KBM-7 (cell line): ENCODE results near the gene PDLIM7.
"Not testable (repeated sequence)": the region's sequence is repeated elsewhere in the genome, so short reads cannot be mapped to it uniquely, and the experiment has no call there.

Experiments
- DNase-seq: peaks from one replicate; pipeline ENCODE4 v3.0.0-alpha.2; 2015
- in situ Hi-C: fragments of 300-500 bp; cut with MboI; formaldehyde crosslinking; loops from 2 replicates; pipeline ENCODE4 v1.14.3; 2020; ENCODE audit warnings: low sequenced_read_pairs, low pct_unique_long_range_greater_than_20kb, mixed read lengths

The PDLIM7 gene, protein sequence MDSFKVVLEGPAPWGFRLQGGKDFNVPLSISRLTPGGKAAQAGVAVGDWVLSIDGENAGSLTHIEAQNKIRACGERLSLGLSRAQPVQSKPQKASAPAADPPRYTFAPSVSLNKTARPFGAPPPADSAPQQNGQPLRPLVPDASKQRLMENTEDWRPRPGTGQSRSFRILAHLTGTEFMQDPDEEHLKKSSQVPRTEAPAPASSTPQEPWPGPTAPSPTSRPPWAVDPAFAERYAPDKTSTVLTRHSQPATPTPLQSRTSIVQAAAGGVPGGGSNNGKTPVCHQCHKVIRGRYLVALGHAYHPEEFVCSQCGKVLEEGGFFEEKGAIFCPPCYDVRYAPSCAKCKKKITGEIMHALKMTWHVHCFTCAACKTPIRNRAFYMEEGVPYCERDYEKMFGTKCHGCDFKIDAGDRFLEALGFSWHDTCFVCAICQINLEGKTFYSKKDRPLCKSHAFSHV

DNA sequence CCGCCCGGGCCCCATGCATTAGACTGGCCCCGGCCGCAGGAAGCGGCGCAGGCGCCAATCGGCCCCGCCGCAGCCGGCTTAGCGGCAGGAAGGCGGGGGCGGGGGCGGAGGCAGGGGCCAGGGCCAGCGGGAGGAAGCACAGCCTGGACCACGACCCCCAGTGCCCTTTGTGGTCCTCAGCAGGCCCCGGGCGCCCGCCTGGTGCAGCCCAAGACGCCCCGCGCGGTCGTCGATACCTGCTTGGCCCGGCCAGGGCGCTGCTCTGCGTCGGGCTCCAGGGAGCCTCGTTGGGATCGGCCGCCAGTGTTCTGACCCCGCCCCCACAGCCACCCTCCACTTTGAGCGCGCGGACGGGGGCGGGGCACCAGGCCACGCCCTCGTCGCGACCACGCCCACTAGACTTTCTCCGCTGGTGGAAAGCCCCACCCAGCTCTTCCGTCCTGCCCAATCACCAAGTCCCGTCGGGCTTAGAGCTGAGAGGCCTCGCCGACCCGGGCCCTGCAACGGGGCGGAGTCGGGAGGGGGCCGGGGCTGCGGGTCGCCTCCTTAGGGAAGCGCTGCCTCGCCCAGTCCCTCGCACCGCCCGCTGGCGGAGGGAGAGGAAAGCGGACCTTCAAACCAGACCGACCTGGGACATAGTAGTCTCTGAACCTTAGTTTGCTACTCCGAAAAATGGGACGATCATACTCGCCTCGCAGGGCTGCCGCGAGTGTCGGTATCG is at the start of gene PDLIM7:
Gene PDLIM7, minus strand, starts transcription at position 313 of the 721 bp plus-strand sequence. CDS start 1,092 bp downstream, outside the sequence.
- DNase-seq, result peak; percentile 100
- in situ Hi-C loops, result no loop called here

DNA sequence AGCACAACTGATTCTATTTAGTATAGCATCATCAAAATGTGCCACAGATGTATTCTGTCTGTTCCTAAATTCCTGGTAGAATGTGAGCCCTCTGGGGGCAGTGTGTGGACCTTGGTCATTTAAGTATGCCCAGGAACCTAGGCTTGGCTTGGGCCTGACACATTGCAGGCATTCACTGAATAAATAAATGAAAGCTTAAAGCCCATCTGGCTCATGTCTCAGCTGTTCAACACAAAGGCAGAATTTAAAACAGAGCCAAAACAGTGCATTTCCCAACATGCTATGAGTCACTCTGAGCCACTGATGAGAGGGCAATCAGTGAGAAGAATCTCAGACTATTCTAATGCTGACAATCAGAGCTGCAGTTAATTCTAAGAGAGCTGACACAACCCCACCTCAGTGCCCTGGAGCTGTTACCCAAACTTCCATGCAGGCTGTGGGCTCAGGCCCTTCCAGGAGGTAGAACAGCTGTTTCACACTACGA is 48.9 kb upstream of the PDLIM7 start:
- DNase-seq, result no peak
- in situ Hi-C loops, result no loop called here

DNA sequence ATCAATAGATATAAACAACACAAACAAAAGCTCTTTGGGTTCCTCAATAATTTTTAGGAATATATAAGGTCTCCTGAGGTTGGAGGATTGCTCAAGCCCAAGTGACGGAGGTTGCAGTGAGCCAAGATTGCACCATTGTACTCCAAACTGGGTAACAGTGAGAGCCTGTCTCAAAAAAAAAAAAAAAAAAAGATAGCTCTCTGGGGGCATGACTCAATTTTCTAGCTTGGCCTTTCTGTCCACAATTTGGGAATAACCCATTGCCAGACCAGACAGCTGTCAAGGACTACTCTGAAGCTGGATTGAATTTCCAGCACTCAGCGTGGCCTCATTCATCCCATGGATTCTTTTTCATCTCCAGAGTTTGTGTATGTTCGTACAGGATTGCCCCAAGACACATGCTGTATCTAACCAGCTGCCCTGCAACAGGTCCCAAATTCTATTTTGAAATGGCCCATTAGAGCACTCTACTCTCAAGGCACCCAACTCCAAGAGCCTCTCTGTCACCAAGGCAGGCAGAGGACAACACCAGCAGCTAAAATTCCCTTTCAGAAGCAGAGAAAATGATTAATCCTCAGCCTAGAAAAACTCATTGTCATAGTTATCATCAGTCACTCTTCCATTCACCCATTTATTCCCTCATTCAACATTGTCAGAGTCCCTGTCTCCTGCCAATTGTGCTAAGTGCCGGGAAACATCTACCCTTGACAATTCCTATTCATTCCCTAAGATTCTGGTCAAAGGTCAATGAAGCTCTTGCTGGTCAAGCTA is 48.3 kb upstream of the PDLIM7 start:
- DNase-seq, result peak; percentile 19
- in situ Hi-C loops, result no loop called here

DNA sequence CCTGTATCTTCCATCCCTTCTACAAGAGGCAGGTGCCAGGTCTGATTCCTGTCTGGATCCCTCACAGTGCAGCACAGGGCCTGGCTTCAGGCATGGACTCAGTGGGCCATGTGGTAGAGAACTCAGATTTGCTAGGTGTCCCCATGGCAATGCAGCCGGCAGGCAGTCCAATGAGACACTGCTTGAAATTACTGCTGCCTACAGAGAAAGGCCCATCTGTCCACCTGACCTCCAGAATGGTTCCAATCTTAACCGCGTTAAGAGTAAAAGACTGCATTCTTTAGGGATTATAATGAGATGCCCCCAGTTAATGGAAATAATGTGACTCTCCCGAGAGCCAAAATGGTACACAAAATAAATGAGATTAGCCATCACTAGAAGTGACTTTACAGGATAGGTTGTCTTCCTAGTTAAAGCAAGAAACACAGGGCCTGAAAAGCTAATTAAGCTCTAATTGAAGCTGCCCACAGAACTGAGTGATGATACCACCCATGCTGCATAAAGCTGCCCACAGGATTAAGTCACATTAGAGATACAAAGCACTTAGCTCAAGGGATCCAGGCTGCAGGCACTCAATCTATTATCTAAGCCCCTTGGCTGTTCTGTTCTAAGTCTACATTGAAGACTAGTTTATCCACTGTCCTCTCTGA is 45.5 kb upstream of the PDLIM7 start:
- no peak for DNase-seq

DNA sequence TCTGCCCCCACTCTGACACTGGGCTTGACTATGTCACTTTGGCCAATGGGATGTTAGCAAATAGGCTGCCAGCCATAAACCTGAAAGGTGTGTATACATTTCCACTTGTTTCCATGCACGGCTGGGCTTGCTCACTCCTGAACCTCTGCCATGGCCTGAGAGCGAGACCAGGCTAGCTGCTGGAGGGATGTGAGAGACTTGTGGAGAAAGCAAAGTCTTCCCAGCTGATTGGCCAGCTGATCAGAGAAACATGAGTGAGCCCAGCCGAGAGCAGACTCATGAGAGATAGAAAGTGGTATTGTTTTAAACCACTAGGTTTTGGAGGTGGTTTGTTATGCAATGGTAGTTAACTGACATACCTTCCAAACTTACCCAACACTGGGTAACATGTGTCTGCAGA is 43.0 kb upstream of the PDLIM7 start:
- DNase-seq, result no peak
- in situ Hi-C loops, result no loop called here

More for the DNA sequence above, 45.5 kb upstream of the PDLIM7 start:
- in situ Hi-C loops, result no loop called here

DNA sequence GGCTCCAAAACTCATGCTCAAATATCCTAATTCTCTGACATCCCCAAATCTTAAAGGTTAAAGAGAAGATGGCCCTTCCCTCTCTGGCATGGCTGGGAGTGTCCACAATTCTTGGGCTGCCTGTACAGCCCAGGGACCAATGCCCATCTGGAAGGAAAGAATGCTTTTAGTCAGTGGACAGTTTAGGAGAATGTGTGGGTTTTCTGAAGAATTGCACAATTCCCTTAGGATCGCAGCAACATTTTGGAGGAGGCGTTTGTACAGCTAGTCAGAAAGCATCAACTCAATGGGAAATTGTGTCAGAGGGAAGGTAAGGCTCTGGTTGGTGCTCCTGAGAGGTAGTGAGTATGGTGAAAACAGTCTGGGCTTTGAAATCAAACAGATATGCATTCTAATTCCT is 42.0 kb upstream of the PDLIM7 start:
- in situ Hi-C loops, result no loop called here
- no peak for DNase-seq

DNA sequence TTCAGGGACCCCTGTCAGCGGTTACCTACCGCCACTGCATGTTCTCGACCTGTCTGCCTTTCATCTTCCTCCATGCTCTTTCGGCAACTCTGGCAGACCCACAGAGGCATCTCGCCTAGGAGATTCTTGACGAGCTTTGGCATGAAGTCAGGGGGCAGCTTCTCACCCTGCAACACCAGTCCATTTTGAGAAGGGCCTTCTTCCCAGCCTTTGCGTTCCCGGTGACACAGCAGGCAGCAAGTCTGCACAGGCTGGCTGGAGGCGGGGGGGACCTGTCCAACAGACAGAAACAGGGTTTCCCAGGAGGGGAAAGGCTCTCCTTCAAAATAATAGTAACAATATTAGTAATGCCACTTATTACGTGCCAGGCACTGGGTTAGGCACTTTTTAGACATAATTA is 41.5 kb upstream of the PDLIM7 start:
- no peak for DNase-seq
- in situ Hi-C loops, result no loop called here

DNA sequence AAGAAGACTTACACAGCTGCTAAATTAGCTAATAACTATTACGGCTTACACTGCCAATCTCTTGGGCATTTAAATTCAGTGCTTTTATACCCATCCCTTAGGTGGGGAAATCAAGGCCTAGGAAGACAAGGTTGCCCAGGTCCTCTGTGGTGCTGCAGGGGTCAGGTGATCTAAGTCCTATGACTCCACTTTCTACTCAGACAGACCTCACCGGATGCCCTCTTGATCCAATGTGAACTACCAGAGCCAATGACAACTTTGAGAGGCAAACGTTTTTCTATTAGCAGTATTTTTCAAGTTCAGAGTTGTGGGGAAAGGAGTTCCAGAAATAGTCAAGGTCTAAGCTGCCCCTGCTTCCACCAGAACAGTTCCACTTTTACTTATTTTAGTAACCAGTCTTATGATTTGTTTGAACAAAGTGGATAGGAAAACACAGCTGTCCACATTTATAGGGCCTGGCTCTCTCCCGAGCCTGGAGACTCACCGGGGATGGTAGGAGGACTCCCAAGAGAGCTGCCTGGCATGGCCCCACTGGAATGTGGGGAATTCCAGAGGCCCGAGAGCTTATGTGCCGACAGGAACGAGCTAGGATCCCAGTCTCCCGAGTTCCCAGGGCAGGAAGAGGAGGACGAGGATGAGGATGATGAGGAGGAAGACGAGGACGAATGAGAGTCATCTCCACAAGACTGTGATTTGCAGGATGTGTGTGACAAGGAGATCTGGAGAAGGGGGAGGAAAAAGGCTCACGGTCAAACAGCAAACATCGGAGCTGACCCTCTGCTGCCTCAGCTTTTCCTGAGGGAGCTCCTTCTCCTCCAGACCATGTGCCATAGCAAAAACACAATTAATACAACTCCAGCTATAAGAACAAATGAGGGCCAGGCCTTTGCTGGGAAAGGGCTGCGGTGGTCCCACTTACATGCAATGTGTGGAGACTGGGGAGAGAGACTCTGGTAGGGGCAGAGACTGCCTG is 40.3 kb upstream of the PDLIM7 start:
- no peak for DNase-seq
- in situ Hi-C loops, result no loop called here

DNA sequence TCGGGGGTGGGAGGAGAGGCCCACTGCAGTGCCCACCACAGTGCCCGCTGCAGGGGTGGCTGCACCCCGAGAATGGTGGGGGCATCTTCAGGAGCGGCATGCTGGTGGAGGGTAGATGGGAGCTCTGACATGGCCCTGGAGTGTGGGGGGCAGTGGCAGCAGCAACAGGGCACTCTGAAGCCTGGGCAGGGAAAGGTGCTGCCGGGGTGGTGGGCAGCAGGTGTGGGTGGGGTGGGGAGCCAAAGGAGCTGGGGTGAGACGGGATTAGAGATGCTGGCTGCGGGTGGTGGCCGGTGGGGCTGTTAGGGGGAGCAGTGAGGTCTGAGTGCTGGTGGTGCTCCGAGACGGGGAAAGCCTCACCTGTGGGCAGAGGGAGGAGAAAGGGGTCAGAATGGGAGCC is 39.0 kb upstream of the PDLIM7 start:
- no peak for DNase-seq
- in situ Hi-C loops, result no loop called here

DNA sequence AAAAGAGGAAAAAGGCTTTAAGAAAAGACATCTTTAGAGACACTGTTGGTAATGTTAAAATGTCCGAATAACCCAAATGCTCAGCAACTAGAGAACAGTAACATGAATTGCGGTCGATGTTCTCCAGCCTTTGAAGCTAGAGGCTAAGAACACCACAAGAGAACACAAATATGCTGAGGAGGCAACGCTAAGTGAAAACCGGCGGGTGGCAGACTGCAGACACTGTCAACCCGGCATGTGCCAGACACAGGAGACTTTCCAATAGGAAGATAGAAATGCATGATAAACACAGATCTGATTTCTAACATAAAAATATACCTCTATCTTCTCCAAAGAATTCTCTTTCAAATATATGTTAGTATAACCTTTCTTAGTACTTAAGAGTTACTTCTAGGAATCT is 37.7 kb upstream of the PDLIM7 start:
- in situ Hi-C loops, result no loop called here
- no peak for DNase-seq

DNA sequence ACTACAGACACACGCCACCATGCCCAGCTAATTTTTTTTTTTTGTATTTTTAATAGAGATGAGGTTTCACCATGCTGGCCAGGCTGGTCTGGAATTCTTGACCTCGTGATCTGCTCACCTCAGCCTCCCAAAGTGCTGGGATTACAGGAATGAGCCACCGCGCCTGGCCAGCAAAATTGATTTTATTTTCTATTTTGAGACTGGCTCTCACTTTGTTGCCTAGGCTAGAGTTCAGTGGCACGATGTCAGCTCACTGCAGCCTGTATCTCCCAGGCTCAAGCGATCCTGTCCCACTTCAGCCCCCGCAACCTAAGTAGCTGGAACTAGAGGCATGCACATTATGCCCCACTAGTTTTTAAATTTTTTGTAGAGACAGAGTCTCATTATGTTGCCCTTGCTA is 37.0 kb upstream of the PDLIM7 start:
- in situ Hi-C loops, DNase-seq: not testable (repeated sequence)

DNA sequence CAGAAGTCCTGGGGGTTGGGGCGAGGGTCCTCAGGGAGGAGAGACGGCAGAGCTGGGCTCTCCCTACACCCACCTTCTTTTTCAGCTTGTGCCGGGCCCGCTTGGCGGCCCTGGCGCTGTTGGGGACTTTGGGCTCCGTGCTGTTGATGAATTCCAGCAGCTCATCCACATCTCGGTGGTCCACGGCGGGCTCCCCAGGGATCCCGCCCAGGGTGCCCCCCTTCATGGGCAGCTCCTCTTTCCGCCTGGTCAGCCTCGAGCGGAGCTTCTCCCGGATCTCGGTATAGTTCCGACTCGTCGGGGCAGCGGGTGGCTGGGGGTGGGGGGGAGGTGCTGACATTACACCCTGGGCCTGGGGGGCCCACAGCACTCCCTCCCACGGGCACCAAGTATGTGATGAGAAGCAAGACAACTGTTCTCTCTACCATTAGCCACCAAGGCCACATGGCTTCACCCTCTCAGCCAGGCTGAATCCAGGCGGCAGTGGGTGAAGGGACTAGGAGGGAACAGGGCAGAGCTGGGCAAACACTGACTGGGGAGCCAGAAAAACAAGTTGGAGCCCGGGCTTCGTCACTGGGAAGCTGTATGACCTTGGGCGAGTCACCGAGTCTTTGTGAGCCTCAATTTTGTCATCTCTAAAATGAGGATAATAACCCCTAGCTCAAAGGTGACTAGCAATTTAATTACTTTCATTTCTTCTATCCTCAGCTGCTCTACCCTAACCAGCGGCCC is 34.0 kb upstream of the PDLIM7 start:
- in situ Hi-C loops, result no loop called here
- no peak for DNase-seq

DNA sequence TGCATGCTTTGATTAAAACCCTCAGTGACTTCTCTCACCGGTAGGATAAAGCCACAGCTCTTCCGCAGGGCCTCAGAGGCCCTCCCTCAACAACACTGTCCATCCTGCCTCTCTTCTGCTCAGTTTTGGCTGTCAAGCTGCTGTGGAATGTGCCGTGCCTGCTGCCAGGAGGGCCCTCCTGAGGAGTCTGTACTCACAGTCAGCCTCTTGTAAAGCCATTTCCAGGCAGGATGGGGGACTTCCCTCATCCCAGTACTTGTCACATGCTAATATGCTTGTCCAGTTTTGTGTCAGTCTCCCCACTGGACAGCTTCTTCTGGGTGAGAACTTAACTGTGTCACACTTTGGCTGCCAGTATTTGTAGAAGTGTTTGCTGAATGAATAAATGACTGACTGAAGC is 33.2 kb upstream of the PDLIM7 start:
- no peak for DNase-seq
- in situ Hi-C loops, result no loop called here

DNA sequence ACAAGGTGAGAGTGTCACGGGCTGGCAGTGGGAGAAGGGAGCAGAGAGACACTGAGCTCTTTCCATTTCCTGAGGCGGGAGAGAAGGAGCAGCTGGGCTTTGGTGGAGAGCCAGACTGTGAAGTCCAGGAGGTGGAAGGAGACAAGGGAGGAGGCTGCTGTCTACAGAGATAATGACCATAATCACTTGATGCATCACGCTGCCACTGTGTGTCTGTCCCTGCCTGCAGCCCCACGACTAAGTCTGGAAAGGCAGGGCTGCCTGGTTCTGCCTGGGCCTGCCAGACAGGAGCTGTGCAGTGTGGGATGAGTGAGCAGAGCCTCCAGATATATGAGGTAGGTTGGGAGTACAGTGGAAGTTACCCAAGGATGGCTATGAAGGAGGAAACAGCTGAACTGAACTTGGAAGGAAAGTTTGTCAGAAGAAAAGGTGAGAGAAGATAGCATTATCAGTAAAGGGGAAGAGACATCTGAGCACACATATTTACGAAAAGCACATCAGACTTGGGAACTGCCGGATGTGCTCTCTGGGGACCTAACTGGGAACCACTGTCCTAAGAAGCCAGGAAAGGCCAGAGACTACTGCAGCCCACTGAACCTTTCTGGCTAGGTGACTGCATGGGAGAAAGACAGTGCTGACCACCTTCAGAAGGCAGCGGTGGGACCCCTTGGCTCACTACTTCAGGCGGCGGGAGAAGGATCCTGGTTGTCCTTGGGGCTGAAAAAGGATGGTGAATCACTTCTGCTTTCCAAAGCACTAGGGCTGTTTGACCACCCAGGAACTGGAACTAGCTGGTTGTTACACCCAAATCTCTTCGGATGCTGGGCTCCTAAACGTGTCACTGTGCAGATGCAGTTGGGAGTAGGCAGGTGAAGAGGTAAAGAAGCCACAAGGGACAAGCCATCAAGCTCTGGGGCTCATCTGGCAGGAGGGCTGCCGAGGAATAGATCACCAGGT is 32.1 kb upstream of the PDLIM7 start:
- no peak for DNase-seq

DNA sequence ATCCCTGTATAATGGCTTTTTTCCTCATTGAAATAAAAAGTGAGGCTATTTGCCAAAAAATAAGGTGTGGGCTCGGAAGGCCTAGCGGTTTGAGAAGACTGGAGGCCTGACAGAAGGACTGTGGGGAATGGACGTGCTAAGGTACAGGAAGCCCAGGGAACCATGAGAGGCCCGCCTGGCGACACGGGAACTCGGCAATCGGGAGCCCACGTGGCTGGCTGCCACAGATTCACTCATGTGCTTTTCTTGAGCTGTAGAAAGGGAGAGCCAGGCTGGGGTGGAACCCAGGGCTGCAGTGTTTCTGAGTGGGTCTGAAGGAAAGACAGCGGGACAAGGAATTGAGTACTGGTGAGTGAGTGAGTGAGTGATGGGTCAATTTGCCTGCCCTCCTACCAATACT is 31.2 kb upstream of the PDLIM7 start:
- in situ Hi-C loops, result no loop called here
- DNase-seq, result no peak

More for the DNA sequence above, 32.1 kb upstream of the PDLIM7 start:
- in situ Hi-C loops, result no loop called here

DNA sequence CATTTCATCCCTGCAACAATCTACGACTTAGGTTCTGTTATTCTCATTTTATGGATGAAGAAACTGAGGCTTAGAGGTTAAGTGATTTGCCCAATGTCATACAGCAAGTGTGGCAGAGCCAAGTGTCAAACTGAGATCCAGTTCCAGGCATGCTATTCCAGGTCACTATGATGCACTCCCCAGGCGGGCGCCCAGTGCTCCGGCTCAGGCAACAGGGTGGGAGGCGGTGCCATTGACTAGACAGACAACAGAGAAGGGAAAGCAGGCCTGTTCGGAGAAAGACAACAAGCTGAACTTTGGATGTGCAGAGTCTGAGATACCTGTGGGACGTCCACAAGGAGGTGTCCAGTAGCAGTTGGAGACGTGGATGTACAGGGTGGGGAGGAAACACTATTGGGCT is 30.2 kb upstream of the PDLIM7 start:
- in situ Hi-C loops, result no loop called here
- no peak for DNase-seq
